Measurements from ENCODE around the gene CFDP1.

DNA sequence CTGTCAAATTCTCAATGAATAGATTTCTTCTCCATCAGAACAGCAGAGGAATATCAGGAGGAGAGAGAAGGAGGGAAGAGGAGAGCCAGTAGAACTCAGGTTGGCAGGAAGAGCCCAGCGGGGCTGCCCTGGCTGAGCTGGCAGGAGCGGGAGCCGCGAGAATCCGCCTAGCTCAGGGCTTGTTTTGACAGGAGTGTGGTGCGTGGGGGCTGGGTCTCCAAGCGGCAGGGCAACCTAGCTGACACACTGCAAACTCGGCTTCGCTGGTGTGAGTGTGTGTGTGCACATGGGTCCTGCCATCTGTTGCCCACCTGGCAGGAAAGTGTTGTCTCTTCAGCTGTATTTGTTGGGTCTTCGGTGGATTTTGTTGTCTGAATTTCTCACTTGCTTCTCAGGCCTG is 154.0 kb downstream of the CFDP1 start:
- TF ChIP-seq EZH2 (IDR thresholded peaks at IDR 0.05; ENCODE audit: borderline replicate concordance, low read depth, low read length, severe bottlenecking): no peak
- TF ChIP-seq, protein P1, sequence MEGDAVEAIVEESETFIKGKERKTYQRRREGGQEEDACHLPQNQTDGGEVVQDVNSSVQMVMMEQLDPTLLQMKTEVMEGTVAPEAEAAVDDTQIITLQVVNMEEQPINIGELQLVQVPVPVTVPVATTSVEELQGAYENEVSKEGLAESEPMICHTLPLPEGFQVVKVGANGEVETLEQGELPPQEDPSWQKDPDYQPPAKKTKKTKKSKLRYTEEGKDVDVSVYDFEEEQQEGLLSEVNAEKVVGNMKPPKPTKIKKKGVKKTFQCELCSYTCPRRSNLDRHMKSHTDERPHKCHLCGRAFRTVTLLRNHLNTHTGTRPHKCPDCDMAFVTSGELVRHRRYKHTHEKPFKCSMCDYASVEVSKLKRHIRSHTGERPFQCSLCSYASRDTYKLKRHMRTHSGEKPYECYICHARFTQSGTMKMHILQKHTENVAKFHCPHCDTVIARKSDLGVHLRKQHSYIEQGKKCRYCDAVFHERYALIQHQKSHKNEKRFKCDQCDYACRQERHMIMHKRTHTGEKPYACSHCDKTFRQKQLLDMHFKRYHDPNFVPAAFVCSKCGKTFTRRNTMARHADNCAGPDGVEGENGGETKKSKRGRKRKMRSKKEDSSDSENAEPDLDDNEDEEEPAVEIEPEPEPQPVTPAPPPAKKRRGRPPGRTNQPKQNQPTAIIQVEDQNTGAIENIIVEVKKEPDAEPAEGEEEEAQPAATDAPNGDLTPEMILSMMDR (IDR thresholded peaks at IDR 0.05; ENCODE audit: borderline replicate concordance, extremely low read depth, low read length, poor library complexity, severe bottlenecking): no peak
